HG03280 (cell line): ENCODE results near the gene CBX5.
"Not testable (repeated sequence)": the region's sequence is repeated elsewhere in the genome, so short reads cannot be mapped to it uniquely, and the experiment has no call there.

ENCODE experiments used
- ATAC-seq: cut with Tn5 transposase; IDR thresholded peaks from one replicate; pipeline ENCODE4 v1.9.1; 2021; ENCODE audit warnings: mild to moderate bottlenecking, moderate library complexity; ENCODE audit not compliant: unreplicated experiment

Gene CBX5

DNA sequence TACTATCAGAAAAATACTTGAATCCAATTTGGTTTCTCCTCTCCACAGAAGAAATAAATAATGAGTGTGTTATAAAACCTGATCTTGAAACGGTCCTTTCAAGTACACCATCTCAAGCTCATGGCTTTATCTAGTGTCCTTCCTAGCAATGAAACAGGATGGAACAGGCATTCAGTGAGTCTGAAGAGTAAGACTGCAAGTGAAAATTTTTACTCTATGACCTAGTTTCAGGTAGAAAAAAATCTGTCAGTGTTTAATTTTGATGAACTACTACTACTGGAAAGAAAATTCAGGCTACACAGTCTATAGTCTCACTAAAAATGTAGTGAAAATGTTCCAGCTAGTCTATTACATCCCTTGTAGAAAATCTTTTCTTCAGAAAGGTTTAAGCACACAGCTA, 7.7 kb downstream of the CBX5 start:
- no peak for ATAC-seq

DNA sequence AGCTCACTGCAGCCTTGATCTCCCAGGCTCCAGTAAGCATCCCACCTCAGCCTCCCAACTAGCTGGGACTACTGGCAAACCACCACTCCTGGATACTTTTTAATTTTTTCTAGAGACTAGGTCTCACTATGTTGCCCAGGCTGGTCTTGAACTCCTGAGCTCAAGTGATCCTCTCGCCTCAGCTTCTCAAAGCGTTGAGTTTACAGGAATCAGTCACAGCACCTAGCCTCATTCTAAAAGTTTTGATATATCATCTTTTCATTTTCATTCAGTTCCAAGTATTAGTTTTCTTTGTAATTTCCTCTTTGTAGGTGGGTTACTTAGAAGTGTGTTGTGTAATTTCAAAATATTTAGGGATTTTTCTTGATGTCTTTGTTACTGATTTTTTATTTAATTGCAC, 9.6 kb downstream of the CBX5 start:
- no peak for ATAC-seq

DNA sequence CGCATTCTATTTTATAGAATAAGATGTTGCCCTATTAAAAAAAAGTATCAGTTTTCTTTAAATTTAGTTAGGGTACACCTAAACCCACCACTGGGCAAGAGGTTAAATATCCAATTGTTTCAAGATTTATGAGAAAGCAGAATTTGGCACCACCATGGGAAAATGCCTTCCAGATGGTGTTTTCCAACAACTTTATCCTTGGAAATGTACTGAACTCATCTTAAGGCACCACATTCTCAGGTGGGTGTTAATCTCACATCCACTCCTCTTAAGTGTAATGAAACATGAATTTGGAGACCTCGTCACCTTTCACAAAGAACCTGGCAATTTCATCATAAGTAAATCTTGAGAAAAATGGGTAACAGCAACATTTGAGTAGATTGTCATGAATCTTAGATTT, 13.1 kb downstream of the CBX5 start:
- ATAC-seq = no peak

DNA sequence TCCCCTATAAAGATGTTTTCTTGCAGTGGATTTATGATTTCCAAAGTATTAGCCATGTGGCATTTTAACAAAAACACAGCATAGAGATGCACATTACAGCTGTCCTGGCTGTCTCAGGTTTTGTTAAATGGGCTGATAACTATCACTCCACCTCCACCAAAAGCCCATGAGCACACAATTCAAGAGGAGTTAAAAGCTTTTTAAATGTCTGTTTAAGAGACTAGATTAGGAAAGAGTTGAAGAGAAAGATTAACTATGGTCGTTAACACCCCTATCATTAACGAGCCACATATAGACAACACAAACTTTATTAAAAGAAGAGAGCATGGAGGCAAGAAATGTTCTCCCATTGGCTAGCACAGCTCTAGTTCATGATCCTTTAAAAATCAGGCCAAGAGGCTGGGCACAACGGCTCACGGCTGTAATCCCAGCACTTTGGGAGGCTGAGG, 14.5 kb downstream of the CBX5 start:
- ATAC-seq = no peak

DNA sequence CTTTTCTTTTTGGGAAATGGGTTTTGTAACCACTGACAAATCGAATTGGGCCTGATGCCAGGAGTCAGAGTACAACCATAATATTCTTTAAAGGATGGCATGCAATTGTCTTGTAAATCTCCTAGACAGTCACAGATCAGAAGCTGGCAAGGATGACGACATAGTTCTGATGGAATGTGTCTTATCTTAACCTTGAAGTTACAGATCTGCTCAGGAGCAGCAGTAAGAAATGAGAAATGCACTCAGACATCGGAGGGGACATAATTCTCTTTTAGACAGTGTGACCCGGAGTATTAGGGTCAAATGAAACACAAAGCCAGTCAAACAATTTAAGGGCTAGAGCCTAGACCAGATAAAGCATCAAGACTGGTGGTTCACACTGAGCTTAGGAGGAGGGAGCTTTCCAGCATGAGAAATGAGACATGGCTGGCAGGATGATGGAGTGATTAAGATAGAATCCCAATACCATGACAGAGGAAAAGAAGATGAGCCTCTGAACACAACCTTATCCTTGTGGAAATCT, 17.5 kb downstream of the CBX5 start:
- no peak for ATAC-seq

DNA sequence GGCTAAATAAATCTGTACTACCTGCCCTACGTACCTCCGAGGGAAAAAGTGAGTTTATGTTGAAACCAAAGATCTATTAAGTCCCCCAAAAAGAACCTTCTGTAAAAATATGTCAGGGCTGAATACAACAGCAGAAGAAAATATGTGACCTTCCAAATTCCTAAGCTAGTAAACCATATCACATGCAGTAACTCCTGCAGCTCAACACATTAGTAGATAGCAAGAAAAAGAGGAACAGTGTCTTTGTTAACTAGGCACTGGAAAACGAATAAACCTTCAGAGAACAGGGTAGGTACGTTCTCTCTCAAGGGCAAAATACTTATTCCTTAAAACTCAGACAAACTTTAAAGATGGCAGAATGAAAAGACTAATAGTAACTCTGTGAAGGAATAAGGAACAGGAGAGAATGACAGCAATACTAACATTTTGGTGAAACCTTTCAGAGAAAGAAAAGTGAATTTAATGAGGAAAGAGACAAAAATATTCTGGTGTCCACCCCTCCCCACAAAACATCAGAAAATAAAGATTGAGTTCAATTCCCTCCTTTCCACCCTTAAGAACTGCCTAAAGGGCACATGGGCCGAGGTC, 18.0 kb downstream of the CBX5 start:
- ATAC-seq = no peak

DNA sequence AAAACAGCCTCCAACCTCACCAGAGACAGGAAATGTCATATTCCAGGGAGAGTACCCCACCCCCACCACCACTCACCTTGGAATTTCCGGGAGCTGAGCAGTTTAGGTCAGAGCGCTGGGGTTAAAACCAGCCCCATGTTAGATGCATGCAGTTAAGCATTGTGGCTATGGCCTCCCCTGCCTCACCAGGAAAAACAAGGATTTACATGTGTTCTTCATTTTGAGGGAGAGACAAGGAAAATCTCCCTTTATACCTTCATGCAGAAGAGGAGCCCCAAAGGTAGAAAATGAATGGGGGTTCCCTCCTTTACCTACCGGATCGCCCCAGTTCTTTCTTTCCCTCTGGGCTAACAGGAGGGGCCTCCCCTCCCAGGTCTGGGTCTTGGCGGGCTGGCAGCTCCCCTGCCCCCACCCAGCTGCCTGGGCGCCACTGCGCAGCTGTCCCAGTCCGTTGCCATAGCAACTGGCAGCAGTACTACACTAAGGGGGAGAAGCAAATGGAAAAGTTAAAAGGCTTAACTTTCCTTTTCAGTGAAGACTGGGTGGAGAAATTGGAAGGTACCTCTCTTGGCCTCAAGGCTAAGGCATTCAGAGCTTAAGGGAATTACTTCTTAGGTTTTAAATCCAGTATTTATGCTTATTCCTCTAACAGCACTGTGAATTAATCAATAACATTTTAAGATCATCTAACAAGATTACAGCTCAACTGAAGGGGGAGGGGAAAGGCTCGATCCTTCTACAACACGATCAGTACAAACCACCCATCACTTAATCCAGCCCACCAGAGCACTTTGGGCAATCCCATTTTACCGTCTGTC, 20.5 kb downstream of the CBX5 start:
- peak; percentile 80 for ATAC-seq

DNA sequence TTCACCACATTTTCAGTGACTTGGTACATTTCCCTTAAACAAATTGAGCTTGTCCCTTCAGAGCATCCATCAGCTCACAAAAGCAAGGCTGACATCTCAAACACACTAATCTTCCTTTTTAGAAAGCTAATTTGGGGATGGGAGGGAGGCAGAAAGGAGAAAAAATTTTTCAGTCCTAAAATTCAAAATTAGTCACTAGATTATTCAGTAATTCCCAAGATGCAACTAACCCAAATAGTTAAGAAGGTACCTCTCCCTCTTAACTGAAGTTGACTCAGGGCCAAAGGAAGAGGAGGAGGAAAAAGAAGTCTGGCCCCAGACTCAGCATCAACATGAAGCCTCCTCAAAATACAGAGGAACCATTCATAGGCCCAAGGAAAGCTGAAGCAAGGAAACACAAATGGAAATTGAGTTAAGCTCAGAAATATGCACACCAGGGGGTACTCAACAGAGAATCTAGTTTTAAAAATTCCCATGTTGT, 21.7 kb downstream of the CBX5 start:
- ATAC-seq = no peak

DNA sequence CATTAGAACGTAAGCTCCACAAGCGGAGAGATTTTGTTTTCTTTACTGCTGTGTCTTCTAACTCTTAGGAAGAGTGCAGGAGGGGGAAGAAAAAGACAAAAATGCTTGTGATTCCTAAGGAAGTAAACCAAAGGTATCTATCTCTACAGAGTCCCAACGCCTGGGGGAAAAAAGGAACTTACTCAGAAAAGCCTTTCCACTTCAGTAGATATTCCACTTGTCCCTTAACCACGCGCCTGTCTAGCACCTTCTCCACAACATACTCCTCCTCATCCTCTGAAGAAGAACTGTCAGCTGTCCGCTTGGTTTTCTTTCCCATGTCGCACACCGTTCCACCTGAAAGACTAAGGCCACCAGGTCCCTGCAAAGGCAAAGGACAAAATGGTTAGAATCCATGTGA, 22.6 kb downstream of the CBX5 start:
- ATAC-seq = no peak

DNA sequence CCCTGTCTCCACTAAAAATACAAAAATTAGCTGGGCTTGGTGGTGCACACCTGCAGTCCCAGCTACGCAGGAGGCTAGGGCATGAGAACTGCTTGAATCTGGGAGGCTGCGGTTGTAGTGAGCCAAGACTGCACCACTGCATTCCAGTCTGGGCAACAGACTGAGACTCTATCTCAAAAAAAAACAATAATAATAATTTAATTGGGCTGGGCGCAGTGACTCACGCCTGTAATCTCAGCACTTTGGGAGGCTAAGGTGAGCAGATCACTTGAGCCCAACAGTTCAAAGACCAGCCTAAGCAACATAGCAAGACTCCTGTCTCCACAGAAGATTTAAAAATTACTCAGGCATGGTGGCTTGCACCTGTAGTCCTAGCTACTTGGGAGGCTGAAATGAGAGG, 26.7 kb downstream of the CBX5 start:
- no peak for ATAC-seq

DNA sequence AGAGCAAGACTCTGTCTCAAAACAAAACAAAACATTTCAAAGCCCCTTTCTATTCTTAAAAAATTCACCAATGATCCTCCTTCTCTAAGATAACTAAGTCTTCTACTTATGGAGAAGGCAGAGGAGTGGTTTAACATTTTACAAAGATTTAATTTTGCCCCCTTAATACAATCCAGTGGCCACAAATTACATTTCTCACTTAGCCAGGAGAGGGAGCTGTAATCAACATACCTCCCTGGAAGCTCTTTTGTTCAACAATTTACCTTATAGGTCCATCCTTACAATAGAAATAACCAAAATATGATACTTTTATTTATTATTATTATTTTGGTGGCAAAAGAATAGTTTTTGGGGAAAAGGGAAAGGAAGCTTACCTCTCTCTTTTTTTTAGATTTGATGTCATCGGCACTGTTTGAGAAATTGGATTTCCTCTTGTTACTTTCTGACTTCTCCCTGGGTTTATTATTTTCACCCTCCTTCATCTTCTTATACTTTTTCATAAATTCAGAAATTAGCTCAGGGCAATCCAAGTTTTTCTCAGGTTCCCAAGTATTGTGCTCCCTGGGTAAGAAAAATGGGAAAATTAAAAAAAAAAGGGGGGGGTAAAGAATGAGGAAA, 28.1 kb downstream of the CBX5 start:
- ATAC-seq = no peak

DNA sequence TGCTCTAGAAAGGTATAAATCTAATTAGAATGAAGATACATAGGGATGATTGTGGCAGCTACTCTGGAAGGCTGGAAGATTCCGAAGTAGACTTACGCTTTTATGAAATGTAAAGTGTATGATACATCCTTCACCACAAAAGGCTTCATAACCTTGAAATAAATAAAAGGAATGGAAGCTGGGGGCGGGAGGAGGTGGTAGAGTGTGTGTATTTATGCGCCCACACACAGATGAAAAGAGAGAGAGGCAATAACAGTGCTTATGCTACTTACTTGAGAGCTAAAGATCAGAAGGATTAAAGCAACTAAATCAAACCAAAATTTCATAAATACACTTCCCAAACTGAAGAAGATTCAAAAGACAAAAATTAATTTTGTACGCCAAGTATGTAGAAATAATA, 30.4 kb downstream of the CBX5 start:
- no peak for ATAC-seq

DNA sequence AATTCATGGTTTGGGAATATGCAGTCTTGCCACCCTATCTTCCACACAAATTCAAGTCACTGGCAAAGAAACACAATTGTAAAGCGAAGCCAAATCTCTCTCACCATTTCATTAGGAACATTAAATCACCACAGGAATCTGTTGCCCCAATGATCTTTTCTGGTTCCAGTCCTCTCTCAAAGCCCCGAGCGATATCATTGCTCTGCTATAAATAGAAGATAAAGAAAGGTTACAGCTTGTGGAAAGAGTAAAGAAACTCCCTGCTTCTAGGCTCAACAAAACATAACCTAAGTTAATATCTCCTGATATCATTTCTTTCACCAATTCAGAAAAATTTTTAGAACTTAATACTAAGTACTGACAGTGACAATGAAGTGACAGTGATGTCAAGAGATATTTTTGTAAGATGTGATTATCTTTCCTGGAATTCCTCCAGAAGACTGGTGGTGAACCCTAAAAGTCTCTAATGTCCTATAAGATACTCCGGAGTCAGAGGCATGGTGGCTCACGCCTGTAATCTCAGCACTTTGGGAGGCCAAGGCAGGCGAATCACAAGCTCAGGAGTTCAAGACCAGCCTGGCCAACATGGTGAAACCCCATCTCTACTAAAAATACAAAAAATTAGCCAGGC, 33.8 kb downstream of the CBX5 start:
- ATAC-seq = no peak

DNA sequence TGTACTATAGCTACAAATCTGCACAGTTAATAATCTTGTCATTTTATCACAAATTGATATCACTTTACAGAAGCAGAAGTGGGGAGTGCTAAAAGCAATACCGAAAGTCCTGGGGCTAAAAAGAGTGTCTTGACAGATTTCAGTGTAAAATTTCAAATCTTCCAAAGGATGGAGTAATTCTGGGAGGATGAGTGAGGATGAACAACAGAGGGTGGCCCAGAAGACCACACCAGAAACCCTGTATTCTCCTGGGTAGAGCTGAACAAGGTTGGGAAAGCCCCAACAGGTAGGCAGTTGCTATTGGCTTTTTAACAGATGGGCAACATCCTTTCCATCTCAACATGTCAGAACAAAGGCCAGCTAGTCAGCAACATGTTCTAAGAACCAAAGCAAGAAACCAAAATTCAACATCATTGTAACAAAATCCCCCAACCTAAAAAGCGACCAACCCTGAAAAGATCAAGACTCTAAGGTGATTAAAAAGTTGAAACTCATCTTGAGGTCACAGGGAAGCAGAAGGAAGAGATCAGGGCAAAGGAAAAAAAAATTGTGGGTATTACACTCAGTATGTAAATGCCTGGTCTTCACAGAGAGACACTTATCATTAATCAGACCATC, 38.8 kb downstream of the CBX5 start:
- ATAC-seq = peak; percentile 66

DNA sequence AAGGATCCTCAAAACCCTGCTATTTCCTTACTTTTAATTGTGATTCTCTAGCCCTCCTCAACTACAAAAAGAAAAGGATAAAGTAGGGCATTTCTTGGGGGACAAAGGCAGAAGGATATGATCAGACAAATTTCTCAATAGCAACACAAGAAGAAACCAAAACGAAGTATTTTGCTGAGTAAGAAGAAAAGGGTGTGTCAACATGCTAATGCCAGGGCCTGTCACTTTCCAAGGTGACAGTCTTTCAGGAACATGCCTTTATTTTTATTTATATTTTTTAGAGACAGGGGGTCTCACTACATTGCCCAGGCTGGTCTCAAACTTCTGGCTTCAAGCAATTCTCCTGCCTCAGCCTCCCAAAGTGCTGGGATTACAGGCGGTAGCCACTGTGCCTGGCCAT, 39.8 kb downstream of the CBX5 start:
- no peak for ATAC-seq

DNA sequence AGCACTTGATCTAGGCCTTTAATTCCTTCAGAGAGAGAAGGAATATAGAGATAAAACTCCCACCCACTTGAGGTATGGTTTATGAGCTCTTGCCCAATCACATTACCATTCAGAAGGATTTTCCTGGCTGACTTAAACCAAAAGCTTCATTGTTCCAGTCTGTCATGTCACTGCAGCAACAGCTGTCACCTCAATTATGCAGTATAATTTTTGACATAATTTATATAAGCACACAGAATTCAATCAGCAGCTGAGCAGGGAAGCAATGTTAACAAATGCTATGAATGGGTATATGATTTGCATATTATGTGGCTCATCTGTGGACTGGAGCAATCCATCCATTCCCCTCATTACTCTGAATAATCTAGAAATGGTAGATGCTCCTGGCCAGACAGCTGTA, 40.3 kb downstream of the CBX5 start:
- no peak for ATAC-seq

DNA sequence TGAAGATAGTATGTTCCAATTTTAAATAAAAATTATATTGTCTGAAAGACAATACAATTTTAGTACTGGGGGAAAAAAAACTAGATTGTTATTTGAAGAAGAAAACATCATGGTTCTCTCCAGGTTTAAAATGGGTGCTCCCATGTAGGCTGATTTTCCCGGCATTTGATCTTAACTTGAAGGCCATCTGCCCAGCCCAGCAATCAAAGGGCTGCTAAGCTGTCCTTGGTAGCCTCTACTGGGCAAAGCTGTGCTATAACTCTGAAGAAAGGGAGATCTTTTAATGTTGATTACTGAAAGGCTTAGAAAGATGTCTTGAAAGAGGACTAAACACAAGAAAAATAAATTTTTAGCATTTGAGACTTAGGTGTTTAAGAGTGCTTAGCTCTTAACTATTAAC, 41.4 kb downstream of the CBX5 start:
- no peak for ATAC-seq

DNA sequence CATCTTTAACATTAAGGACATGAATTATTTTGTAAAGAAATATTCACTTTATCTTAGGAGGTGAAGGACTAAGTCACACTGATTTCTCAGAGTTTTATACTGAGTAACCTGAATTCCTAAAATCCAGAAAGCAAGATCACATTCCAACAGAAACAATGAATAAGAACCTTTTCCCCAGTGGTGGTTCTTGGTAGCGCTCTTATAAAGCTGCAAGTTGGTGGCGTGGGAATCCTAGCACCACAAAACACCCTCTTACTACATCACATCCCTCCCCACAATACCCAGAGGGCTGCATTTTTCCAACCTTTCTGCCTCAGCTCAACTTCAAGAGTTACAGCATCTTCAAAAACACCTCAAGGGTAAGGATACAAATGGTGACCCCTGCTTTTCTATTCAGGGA, 47.1 kb downstream of the CBX5 start:
- ATAC-seq = no peak

DNA sequence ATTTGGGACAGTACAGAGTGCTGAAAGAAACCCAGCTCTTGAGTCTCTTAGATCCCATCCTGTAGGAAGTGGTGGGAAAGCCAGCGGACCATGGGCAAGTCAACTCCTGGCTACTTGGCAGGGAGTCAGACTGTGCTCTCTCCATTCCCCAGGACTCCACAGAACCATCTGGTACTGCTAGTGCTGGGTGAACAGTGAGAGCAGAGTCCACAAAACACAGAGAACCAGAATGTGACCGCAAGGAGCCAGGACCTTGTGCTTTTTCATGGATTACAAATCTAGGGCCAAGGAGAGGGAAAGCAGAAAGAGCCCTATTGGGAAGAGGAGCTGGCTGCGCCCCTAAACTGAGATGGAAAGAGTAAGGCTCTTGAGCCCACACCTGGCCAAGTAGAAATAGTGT, 48.7 kb downstream of the CBX5 start:
- ATAC-seq = not testable (repeated sequence)

DNA sequence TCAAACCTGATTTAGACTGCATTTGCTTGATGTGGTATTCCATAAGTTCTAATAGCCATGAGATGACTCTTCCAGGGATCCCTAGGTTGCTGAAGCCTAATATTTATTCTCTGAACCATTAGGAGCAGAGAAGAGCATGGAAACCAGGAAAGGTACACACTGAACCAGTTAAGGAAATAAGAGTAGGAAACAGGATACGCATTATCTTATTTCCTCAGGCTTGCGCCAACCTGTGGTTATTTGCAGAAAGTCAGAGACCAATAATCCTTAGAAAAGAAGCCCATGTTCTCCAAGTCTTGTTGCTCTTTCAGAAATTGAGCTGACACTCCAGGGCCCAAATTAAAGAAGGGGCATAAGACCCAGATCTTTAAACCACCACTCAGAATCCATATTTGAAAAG, 49.4 kb downstream of the CBX5 start:
- no peak for ATAC-seq

DNA sequence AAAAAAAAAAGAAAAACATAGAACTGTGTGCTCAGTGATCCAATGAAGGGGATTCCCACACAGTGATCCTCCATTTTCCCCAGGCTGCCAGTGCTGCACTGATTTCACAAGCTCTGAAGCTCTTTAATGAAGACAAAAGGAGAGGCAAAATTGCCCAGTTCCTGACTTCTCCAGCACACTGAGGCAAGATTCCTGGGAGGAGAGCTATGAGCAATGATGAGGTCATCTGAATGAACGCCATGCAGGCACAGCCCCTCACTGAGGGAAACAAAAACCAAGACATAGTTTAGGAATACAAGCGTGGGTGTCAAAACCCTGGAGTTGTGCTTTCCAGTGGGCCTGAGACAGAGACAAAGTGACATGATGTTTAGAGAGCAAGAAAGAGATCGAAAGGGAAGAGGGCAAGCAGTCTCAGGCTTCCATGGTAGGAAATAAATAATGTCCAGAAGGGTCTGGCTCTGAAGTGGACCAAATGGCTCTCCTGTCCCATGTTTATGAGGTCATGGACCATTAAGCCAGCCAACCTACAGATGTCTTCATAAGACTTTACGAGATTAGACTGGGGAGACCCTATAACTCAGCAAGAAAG, 50.2 kb downstream of the CBX5 start:
- ATAC-seq = no peak
